Skeletal muscle tissue (tissue), 4 donors: Measurements from ENCODE around the gene LRRN4CL. TPM values are rescaled to one million over a fixed set of nuclear protein-coding genes. Genes with fewer than 3 reads are reported as not detected.
"Not testable (repeated sequence)": the region's sequence is repeated elsewhere in the genome, so short reads cannot be mapped to it uniquely, and the experiment has no call there.

Source experiments
- H3K27ac ChIP-seq: one replicate; pipeline ENCODE4 v1.7.0; 2013; ENCODE audit warnings: mild to moderate bottlenecking, low read depth, low read length, inconsistent platforms
- H3K27me3 ChIP-seq, 3 donors: one replicate each; pipeline ENCODE4 v1.7.0; 2013; ENCODE audit warnings: low read length in 3 of 3; ENCODE audit not compliant: control insufficient read depth in 3 of 3, insufficient read depth in 3 of 3
- H3K36me3 ChIP-seq, 3 donors: one replicate each; pipeline ENCODE4 v1.7.0; 2013; ENCODE audit warnings: low read length in 3 of 3; ENCODE audit not compliant: control insufficient read depth in 3 of 3, insufficient read depth in 3 of 3
- H3K4me1 ChIP-seq, 3 donors: one replicate each; pipeline ENCODE4 v1.7.0; 2013; ENCODE audit warnings: low read length in 3 of 3, mild to moderate bottlenecking in 3 of 3; ENCODE audit not compliant: control insufficient read depth in 3 of 3, insufficient read depth in 3 of 3
- H3K4me3 ChIP-seq, 3 donors: one replicate each; pipeline ENCODE4 v1.7.0; 2013; ENCODE audit warnings: low read length in 3 of 3
- H3K9ac ChIP-seq, 3 donors: one replicate each; pipeline ENCODE4 v1.7.0; 2013; ENCODE audit warnings: low read length in 3 of 3, mild to moderate bottlenecking in 3 of 3, moderate library complexity in 2 of 3, low read depth in 1 of 3
- H3K9me3 ChIP-seq, 3 donors: one replicate each; pipeline ENCODE4 v1.7.0; 2013; ENCODE audit warnings: low read length in 3 of 3; ENCODE audit not compliant: control insufficient read depth in 3 of 3
- total RNA-seq: library from RNA; depleted of rRNA; stranded (reverse); fragments of >200 nt; gene quantifications from one replicate; pipeline ENCODE4 v1.2.3, GENCODE V29; 2014
- donor health status: Osteomylitis.

The LRRN4CL gene
- total RNA-seq, 1 donor from 2014 or later = 9.9 TPM

GRCh38 chr11:62650283-62650682 is 39.0 kb downstream of the LRRN4CL start:
- Histone ChIP-seq H3K36me3 (peaks cover 22% of the 10 kb centered on the region in 3 donors), H3K4me1 (peaks cover 25 to 36% (median 35%) of the 10 kb centered on the region in 3 donors)
- H3K27me3 ChIP-seq, H3K27ac ChIP-seq, H3K4me3 ChIP-seq, H3K9ac ChIP-seq, H3K9me3 ChIP-seq: not testable (repeated sequence)

- no peak overlapping the region for H3K9ac ChIP-seq
Observed at GRCh38 chr11:62649486-62649885, 39.8 kb downstream of the LRRN4CL start.

GRCh38 chr11:62648967-62649364 is 40.4 kb downstream of the LRRN4CL start:
- Histone ChIP-seq H3K36me3 (peaks cover 25 to 33% (median 26%) of the 10 kb centered on the region in 3 donors), H3K27ac (no peak overlapping the region), H3K9ac (no peak overlapping the region), H3K4me3 (no peak overlapping the region), H3K9me3 (no peaks in the 10 kb centered on the region), H3K27me3 (no peaks in the 10 kb centered on the region), H3K4me1 (peaks cover 34 to 44% (median 42%) of the 10 kb centered on the region in 3 donors)

More at GRCh38 chr11:62649486-62649885, 39.8 kb downstream of the LRRN4CL start:
- H3K4me3 ChIP-seq = no peak overlapping the region
- no peaks in the 10 kb centered on the region for H3K9me3 ChIP-seq
- H3K4me1 ChIP-seq = peaks cover 30 to 42% (median 41%) of the 10 kb centered on the region in 3 donors
- peaks cover 22 to 28% (median 22%) of the 10 kb centered on the region in 3 donors for H3K36me3 ChIP-seq
- no peak overlapping the region for H3K27ac ChIP-seq
- no peaks in the 10 kb centered on the region for H3K27me3 ChIP-seq

- H3K9ac ChIP-seq = no peak overlapping the region
- H3K27ac ChIP-seq = no peak overlapping the region
- peaks cover 25 to 33% (median 26%) of the 10 kb centered on the region in 3 donors for H3K36me3 ChIP-seq
- H3K9me3 ChIP-seq = no peaks in the 10 kb centered on the region
- H3K4me1 ChIP-seq = peaks cover 34 to 44% (median 39%) of the 10 kb centered on the region in 3 donors
- H3K27me3 ChIP-seq = no peaks in the 10 kb centered on the region
- no peak overlapping the region for H3K4me3 ChIP-seq
Observed at GRCh38 chr11:62648185-62648966, 41.0 kb downstream of the LRRN4CL start.

- Histone ChIP-seq H3K27me3 (no peaks in the 10 kb centered on the region), H3K9ac (no peak overlapping the region), H3K9me3 (no peaks in the 10 kb centered on the region), H3K36me3 (peaks cover 25 to 38% (median 26%) of the 10 kb centered on the region in 3 donors), H3K4me1 (peaks cover 33 to 40% (median 35%) of the 10 kb centered on the region in 3 donors), H3K27ac (no peak overlapping the region), H3K4me3 (no peak overlapping the region)
Observed at GRCh38 chr11:62647609-62648005, 41.7 kb downstream of the LRRN4CL start.

- Histone ChIP-seq H3K9ac (peak overlapping the region; percentile 20 to 60 (median 29)), H3K4me3 (peak overlapping the region; percentile 56 to 60 (median 59)), H3K27ac (peak overlapping the region; percentile 1), H3K4me1 (peaks cover 27 to 36% (median 29%) of the 10 kb centered on the region in 3 donors), H3K36me3 (peaks cover 25 to 39% (median 26%) of the 10 kb centered on the region in 3 donors), H3K9me3 (no peaks in the 10 kb centered on the region), H3K27me3 (no peaks in the 10 kb centered on the region)
Observed at GRCh38 chr11:62646825-62647608, 42.3 kb downstream of the LRRN4CL start.

GRCh38 chr11:62645946-62646824 is 43.1 kb downstream of the LRRN4CL start, which contains the start of gene GANAB:
Gene GANAB, minus strand, starts transcription at chr11:62646613. Its CDS starts 14 bp downstream, at chr11:62646599.
- Histone ChIP-seq H3K9me3 (no peaks in the 10 kb centered on the region), H3K27me3 (no peaks in the 10 kb centered on the region), H3K36me3 (peaks cover 25 to 39% (median 26%) of the 10 kb centered on the region in 3 donors), H3K9ac (peak within 1 kb of the TSS; percentile 94 to 97 (median 96)), H3K27ac (peak within 1 kb of the TSS; percentile 92), H3K4me1 (peaks cover 23 to 32% (median 24%) of the 10 kb centered on the region in 3 donors), H3K4me3 (peak within 1 kb of the TSS; percentile 94 to 98 (median 96))

- peaks cover 25 to 39% (median 26%) of the 10 kb centered on the region in 3 donors for H3K36me3 ChIP-seq
Observed at GRCh38 chr11:62645671-62645945, 43.7 kb downstream of the LRRN4CL start.

GRCh38 chr11:62644220-62644619 is 45.1 kb downstream of the LRRN4CL start:
- Histone ChIP-seq H3K4me1 (peaks cover 23 to 32% (median 24%) of the 10 kb centered on the region in 3 donors), H3K9ac (no peak overlapping the region), H3K4me3 (no peak overlapping the region), H3K27me3 (no peaks in the 10 kb centered on the region), H3K36me3 (peaks cover 24 to 37% (median 25%) of the 10 kb centered on the region in 3 donors), H3K27ac (no peak overlapping the region), H3K9me3 (no peaks in the 10 kb centered on the region)

More at GRCh38 chr11:62645671-62645945, 43.7 kb downstream of the LRRN4CL start:
- Histone ChIP-seq H3K27me3 (no peaks in the 10 kb centered on the region), H3K9me3 (no peaks in the 10 kb centered on the region), H3K9ac (peak overlapping the region; percentile 94 to 97 (median 96)), H3K27ac (peak overlapping the region; percentile 92), H3K4me3 (peak overlapping the region; percentile 94 to 98 (median 96)), H3K4me1 (peaks cover 23 to 32% (median 24%) of the 10 kb centered on the region in 3 donors)
